GM18868 (cell line): Measurements from ENCODE around the gene MAF.

Experiments used
- ATAC-seq: cut with Tn5 transposase; IDR thresholded peaks from one replicate; pipeline ENCODE4 v1.9.1; 2021; ENCODE audit warnings: mild to moderate bottlenecking, moderate library complexity; ENCODE audit not compliant: unreplicated experiment

The MAF gene

GRCh38 chr16:79592186-79592585, 8.4 kb downstream of the MAF start:
- ATAC-seq: no peak

GRCh38 chr16:79589601-79590102, 10.9 kb downstream of the MAF start:
- ATAC-seq: no peak

- no peak for ATAC-seq
These were observed 12.6 kb downstream of the MAF start for GRCh38 chr16:79587897-79588296.

- ATAC-seq: no peak
These were observed 13.2 kb downstream of the MAF start for GRCh38 chr16:79587296-79587695.

GRCh38 chr16:79582789-79583188, 17.7 kb downstream of the MAF start:
- no peak for ATAC-seq

- no peak for ATAC-seq
These were observed 19.9 kb downstream of the MAF start for GRCh38 chr16:79580453-79581191.

GRCh38 chr16:79576602-79577001, 23.9 kb downstream of the MAF start:
- no peak for ATAC-seq

GRCh38 chr16:79573884-79574283, 26.7 kb downstream of the MAF start:
- no peak for ATAC-seq

GRCh38 chr16:79573071-79573470, 27.5 kb downstream of the MAF start:
- no peak for ATAC-seq

- ATAC-seq: no peak
These were observed 28.5 kb downstream of the MAF start for GRCh38 chr16:79571903-79572535.

GRCh38 chr16:79571065-79571902, 29.3 kb downstream of the MAF start:
- no peak for ATAC-seq

- ATAC-seq: no peak
These were observed 35.8 kb downstream of the MAF start for GRCh38 chr16:79564671-79565107.

- ATAC-seq: no peak
These were observed 36.6 kb downstream of the MAF start for GRCh38 chr16:79563921-79564320.

- no peak for ATAC-seq
These were observed 38.2 kb downstream of the MAF start for GRCh38 chr16:79562166-79562823.

- ATAC-seq: no peak
These were observed 38.8 kb downstream of the MAF start for GRCh38 chr16:79561729-79562128.

- no peak for ATAC-seq
These were observed 39.6 kb downstream of the MAF start for GRCh38 chr16:79560923-79561322.

GRCh38 chr16:79560318-79560717, 40.2 kb downstream of the MAF start:
- no peak for ATAC-seq

GRCh38 chr16:79559532-79559931, 41.0 kb downstream of the MAF start:
- ATAC-seq: no peak

GRCh38 chr16:79557421-79557820, 43.1 kb downstream of the MAF start:
- no peak for ATAC-seq

- no peak for ATAC-seq
These were observed 45.6 kb downstream of the MAF start for GRCh38 chr16:79554912-79555311.

- no peak for ATAC-seq
These were observed 50.2 kb downstream of the MAF start for GRCh38 chr16:79550373-79550772.
